Liver (tissue), 9 donors: ENCODE results near the gene CTLA4. TPM values are rescaled to one million over a fixed set of nuclear protein-coding genes. Genes with fewer than 3 reads are reported as not detected.

Experiments
- DNase-seq: peaks from one replicate; pipeline ENCODE4 v3.0.0-alpha.2; 2017; ENCODE audit warnings: low spot score
- H3K27ac ChIP-seq, 2 donors: one replicate each; pipeline ENCODE4 v1.7.0; 2013; ENCODE audit warnings: inconsistent platforms in 2 of 2, low read length in 2 of 2, control low read depth in 1 of 2, low read depth in 1 of 2, mild to moderate bottlenecking in 1 of 2
- H3K27me3 ChIP-seq, 4 donors: one replicate each; pipeline versions ENCODE4 v1.6.1 to v1.7.0; 2013; ENCODE audit warnings: low read length in 3 of 4, inconsistent platforms in 1 of 4, mild to moderate bottlenecking in 1 of 4, moderate library complexity in 1 of 4; ENCODE audit not compliant: control insufficient read depth in 4 of 4, insufficient read depth in 4 of 4
- H3K36me3 ChIP-seq, 4 donors: one replicate each; pipeline versions ENCODE4 v1.6.1 to v1.7.0; 2013; ENCODE audit warnings: low read length in 3 of 4, mild to moderate bottlenecking in 3 of 4, low read depth in 1 of 4, moderate library complexity in 1 of 4; ENCODE audit not compliant: control insufficient read depth in 4 of 4, insufficient read depth in 3 of 4
- H3K4me1 ChIP-seq, 4 donors: one replicate each; pipeline versions ENCODE4 v1.6.1 to v1.7.0; 2013; ENCODE audit warnings: low read length in 3 of 4, mild to moderate bottlenecking in 3 of 4, moderate library complexity in 1 of 4; ENCODE audit not compliant: control insufficient read depth in 4 of 4, insufficient read depth in 4 of 4
- H3K4me3 ChIP-seq, 3 donors: one replicate each; pipeline versions ENCODE4 v1.6.1 to v1.7.0; 2013; ENCODE audit warnings: low read length in 3 of 3, control low read depth in 1 of 3, low read depth in 1 of 3, mild to moderate bottlenecking in 1 of 3
- H3K9ac ChIP-seq, 2 donors: one replicate each; pipeline ENCODE4 v1.7.0; 2013; ENCODE audit warnings: low read length in 2 of 2, mild to moderate bottlenecking in 2 of 2, moderate library complexity in 2 of 2, control low read depth in 1 of 2, low read depth in 1 of 2
- H3K9me3 ChIP-seq, 4 donors: one replicate each; pipeline versions ENCODE4 v1.6.1 to v1.7.0; 2013; ENCODE audit warnings: low read length in 3 of 4; ENCODE audit not compliant: control insufficient read depth in 4 of 4
- ATF3 ChIP-seq: IDR thresholded peaks from 2 replicates; pipeline ENCODE4 v1.6.1; 2016; ENCODE audit warnings: antibody characterized with exemption
- CTCF ChIP-seq: fragments of 150-350 bp; IDR thresholded peaks from 2 replicates; pipeline ENCODE4 v1.5.1; 2017; ENCODE audit warnings: improper control_type of control experiment, low read depth, low read length; ENCODE audit not compliant: missing input control
- FOXA1 ChIP-seq: IDR thresholded peaks from 2 replicates; pipeline ENCODE4 v1.6.1; 2016; ENCODE audit warnings: antibody characterized with exemption
- FOXA2 ChIP-seq: IDR thresholded peaks from 2 replicates; pipeline ENCODE4 v1.6.1; 2016; ENCODE audit warnings: antibody characterized with exemption
- GABPA ChIP-seq, 2 donors: IDR thresholded peaks in 1 of 2; conservative IDR thresholded peaks in 1 of 2; 2 replicates each; pipeline ENCODE4 v1.6.1; 2016; ENCODE audit warnings: antibody characterized with exemption in 2 of 2, mild to moderate bottlenecking in 1 of 2, moderate library complexity in 1 of 2
- HNF4A ChIP-seq, 2 donors: conservative IDR thresholded peaks; 2 replicates each; pipeline ENCODE4 v1.6.1; 2016; ENCODE audit warnings: antibody characterized with exemption in 2 of 2, mild to moderate bottlenecking in 2 of 2
- JUND ChIP-seq, 2 donors: IDR thresholded peaks; 2 replicates each; pipeline ENCODE4 v1.6.1; 2016; ENCODE audit warnings: antibody characterized with exemption in 2 of 2
- MAX ChIP-seq: IDR thresholded peaks from 2 replicates; pipeline ENCODE4 v1.6.1; 2016; ENCODE audit warnings: antibody characterized with exemption
- NR2F2 ChIP-seq: IDR thresholded peaks from 2 replicates; pipeline ENCODE4 v1.6.1; 2016; ENCODE audit warnings: antibody characterized with exemption
- RAD21 ChIP-seq, 2 donors: IDR thresholded peaks; 2 replicates each; pipeline ENCODE4 v1.6.1; 2016; ENCODE audit warnings: antibody characterized with exemption in 2 of 2, mild to moderate bottlenecking in 2 of 2
- RXRA ChIP-seq, 2 donors: IDR thresholded peaks; 2 replicates each; pipeline ENCODE4 v1.6.1; 2017 to 2018; ENCODE audit warnings: antibody characterized with exemption in 2 of 2, mild to moderate bottlenecking in 1 of 2
- SP1 ChIP-seq: IDR thresholded peaks from 2 replicates; pipeline ENCODE4 v1.6.1; 2018; ENCODE audit warnings: antibody characterized with exemption, mild to moderate bottlenecking
- TAF1 ChIP-seq: conservative IDR thresholded peaks from 2 replicates; pipeline ENCODE4 v1.6.1; 2016; ENCODE audit warnings: antibody characterized with exemption, mild to moderate bottlenecking
- YY1 ChIP-seq: IDR thresholded peaks from 2 replicates; pipeline ENCODE4 v1.6.1; 2016; ENCODE audit warnings: antibody characterized with exemption, mild to moderate bottlenecking
- ZBTB33 ChIP-seq: IDR thresholded peaks from 2 replicates; pipeline ENCODE4 v1.6.1; 2016; ENCODE audit warnings: antibody characterized with exemption
- WGBS: extraction: QIAGEN DNeasy Blood & Tissue Kit; methylation state at CpG from one replicate; pipeline ENCODE4 v1.1.7; 2013; 5-methylcytosine and 5-hydroxymethylcytosine counted together
- polyA plus RNA-seq, 2 donors: library from polyadenylated mRNA; stranded (reverse) in 1 of 2; unstranded in 1 of 2; fragments of 200-250 nt in 1 of 2; fragments of >200 nt in 1 of 2; fragmentation: Nextera tagmentation in 1 of 2; extraction: Ambion mirVana in 1 of 2; gene quantifications; one replicate each; pipeline versions ENCODE4 v1.2.1 to v1.2.3, GENCODE V29; 2013 to 2015
- total RNA-seq, 2 donors: library from RNA; depleted of rRNA; stranded (reverse); fragments of >200 nt; gene quantifications; one replicate each; pipeline ENCODE4 v1.2.3, GENCODE V29; 2014
- donor health status: healthy.
- donor health status: healthy.
- donor health status: healthy.
- donor health status: healthy.
- donor health status: healthy.

Gene CTLA4
- total and polyA plus RNA-seq, 4 donors: 0.17 TPM; not detected in 3

GRCh38 chr2:203861197-203861596 is 6.4 kb upstream of the CTLA4 start:
- Histone ChIP-seq H3K36me3 (no peaks in the 10 kb centered on the region), H3K4me1 (no peaks in the 10 kb centered on the region), H3K4me3 (no peak overlapping the region), H3K27ac (no peak overlapping the region), H3K9ac (no peak overlapping the region), H3K27me3 (no peaks in the 10 kb centered on the region), H3K9me3 (no peaks in the 10 kb centered on the region)
- 68% methylated on average over 4 of the region's 4 CpGs for WGBS
- no peak for TF ChIP-seq SP1
- no peak for TF ChIP-seq JUND (IDR thresholded peaks at IDR 0.05)
- TF ChIP-seq YY1: no peak
- no peak for TF ChIP-seq RXRA (IDR thresholded peaks at IDR 0.05)
- TF ChIP-seq FOXA2: no peak
- no peak for TF ChIP-seq ZBTB33
- no peak for DNase-seq

DNA sequence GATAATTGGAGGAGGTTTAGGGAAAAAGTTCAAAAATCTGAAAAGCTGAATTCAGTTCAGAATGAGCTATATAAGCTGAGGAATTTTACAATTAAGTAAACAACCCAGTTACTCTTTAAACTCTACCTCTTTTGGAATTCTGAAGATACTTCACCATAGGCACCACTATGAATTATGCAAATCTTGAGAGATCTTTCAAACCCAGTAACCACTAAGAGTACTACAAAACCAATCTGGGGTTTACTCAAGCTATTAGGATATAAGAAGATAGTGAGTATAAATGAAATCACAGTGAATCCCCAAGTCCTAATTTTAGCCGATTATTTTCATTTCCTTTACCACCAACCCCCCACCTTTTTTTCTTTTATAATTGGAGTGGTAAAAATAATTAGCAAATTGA is 6.0 kb upstream of the CTLA4 start:
- WGBS: 84% methylated on average over 1 of the region's 1 CpG
- no peaks in the 10 kb centered on the region for H3K36me3 ChIP-seq
- DNase-seq: no peak
- no peak overlapping the region for H3K9ac ChIP-seq
- H3K27ac ChIP-seq: no peak overlapping the region
- TF ChIP-seq TAF1: no peak
- no peak for TF ChIP-seq FOXA2
- TF ChIP-seq YY1: no peak
- no peak for TF ChIP-seq MAX
- no peak for TF ChIP-seq GABPA (IDR thresholded peaks at IDR 0.05 in 1 of 2, conservative IDR thresholded peaks at IDR 0.05 in 1 of 2)
- no peak for TF ChIP-seq JUND (IDR thresholded peaks at IDR 0.05)
- TF ChIP-seq RXRA (IDR thresholded peaks at IDR 0.05): no peak
- TF ChIP-seq NR2F2: no peak
- TF ChIP-seq HNF4A (conservative IDR thresholded peaks at IDR 0.05): no peak
- no peak for TF ChIP-seq SP1
- TF ChIP-seq CTCF: no peak
- TF ChIP-seq RAD21 (IDR thresholded peaks at IDR 0.05): no peak
- no peaks in the 10 kb centered on the region for H3K27me3 ChIP-seq
- H3K4me1 ChIP-seq: no peaks in the 10 kb centered on the region
- H3K9me3 ChIP-seq: no peaks in the 10 kb centered on the region
- no peak overlapping the region for H3K4me3 ChIP-seq

DNA sequence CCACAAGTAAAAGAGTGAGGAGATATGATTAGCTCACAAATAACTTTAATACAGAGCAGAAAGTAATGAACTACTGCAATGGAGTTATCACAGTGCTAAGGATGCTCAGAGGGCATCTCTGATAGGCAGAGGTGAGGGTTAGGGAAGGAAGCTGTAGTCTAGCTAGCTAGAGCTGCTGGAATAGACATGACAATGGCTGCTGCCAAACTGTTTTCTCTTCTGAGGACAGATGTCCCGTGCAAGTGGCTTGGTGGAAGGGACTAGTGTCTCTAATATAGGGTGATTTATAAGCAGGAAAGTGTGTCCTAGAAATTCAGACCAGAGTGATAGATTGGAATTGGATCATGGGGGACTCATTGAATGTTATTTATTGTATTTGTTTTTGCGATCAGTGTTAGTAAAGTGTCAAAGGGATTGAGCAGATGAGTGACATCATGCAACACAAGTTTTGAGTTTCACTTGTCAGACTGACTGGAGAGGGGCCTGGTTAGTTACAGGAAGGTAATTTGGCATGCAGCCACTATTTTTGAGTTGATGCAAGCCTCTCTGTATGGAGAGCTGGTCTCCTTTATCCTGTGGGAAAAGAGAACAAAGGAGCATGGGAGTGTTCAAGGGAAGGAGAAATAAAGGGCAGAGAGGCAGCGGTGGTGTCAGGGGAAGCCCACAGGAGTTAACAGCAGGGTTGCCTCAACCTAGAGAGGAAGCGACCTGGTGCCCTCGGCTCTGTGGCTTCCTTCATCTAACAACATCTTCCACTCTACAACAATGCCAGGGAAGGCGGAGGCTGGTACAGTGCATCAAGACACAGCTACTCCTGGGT is 1.9 kb downstream of the CTLA4 start:
- Histone ChIP-seq H3K27me3 (no peaks in the 10 kb centered on the region), H3K4me1 (no peaks in the 10 kb centered on the region), H3K4me3 (no peak overlapping the region), H3K9ac (no peak overlapping the region), H3K36me3 (no peaks in the 10 kb centered on the region), H3K9me3 (no peaks in the 10 kb centered on the region), H3K27ac (no peak overlapping the region)
- DNase-seq: no peak
- TF ChIP-seq GABPA (IDR thresholded peaks at IDR 0.05 in 1 of 2, conservative IDR thresholded peaks at IDR 0.05 in 1 of 2) (no peak), TAF1 (no peak), ATF3 (no peak), RXRA (IDR thresholded peaks at IDR 0.05) (no peak), RAD21 (IDR thresholded peaks at IDR 0.05) (no peak), CTCF (no peak), FOXA2 (no peak), SP1 (no peak), FOXA1 (no peak), NR2F2 (no peak)
- 76% methylated on average over 6 of the region's 6 CpGs for WGBS
